ENCODE results near the gene KIRREL3. TPM values are rescaled to one million over a fixed set of nuclear protein-coding genes. Genes with fewer than 3 reads are reported as not detected.

KIRREL3 gene
- total RNA-seq, 4 donors from 2014 or later = 0.82 to 15.7 (median 1.4) TPM; not detected in 1

DNA sequence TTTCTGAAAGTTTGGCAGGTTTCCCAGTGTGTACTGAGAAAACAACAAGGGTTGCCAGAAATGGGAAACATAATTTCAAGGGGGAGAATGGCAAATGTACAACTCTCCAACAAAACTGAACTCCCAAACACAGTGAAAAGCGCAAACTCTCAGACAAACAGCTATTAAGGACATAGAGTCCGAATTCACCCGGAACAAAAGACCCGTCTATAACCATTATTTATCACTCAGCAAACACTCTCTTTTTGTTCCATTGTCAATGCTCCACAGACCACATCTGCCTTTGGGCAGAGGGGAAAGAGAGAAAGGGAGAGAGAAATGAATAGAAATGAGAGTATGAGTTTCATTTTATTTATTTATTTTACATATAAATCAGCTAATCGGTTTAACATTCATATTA, 21.7 kb downstream of the KIRREL3 start:
- H3K4me3 ChIP-seq = no peak overlapping the region
- intact Hi-C loops (cut with DNase I; ENCODE audit: low total_unique reads) = no loop called here
- no peaks in the 10 kb centered on the region for H3K9me3 ChIP-seq
- no peaks in the 10 kb centered on the region for H3K36me3 ChIP-seq
- H3K4me1 ChIP-seq = no peaks in the 10 kb centered on the region
- no peak for TF ChIP-seq POLR2A (IDR thresholded peaks at IDR 0.05)
- no peak for TF ChIP-seq EP300 (IDR thresholded peaks at IDR 0.05; ENCODE audit: low read depth)
- TF ChIP-seq POLR2AphosphoS5 (IDR thresholded peaks at IDR 0.05) = no peak
- TF ChIP-seq CTCF (IDR thresholded peaks at IDR 0.05) = no peak
- no peak overlapping the region for H3K27ac ChIP-seq
- DNase-seq = no peak
- 43 to 58% methylated on average over 5 of the region's 5 CpGs for WGBS, 2 donors (ENCODE audit: low coverage in 1 of 2)
- H3K27me3 ChIP-seq = peaks cover 9% of the 10 kb centered on the region
- in situ Hi-C loops (cut with MboI; ENCODE audit: low pct_ligation_motif_present in 1 of 4, low pct_unique_long_range_greater_than_20kb in 1 of 4, low sequenced_read_pairs in 3 of 4) = loop anchor here in 2 of 4 donors (25.0 kb wide), 2 partner anchors 267 to 542 kb away; no protein-coding TSS in a partner anchor

- Histone ChIP-seq H3K27me3 (peaks cover 9% of the 10 kb centered on the region), H3K36me3 (no peaks in the 10 kb centered on the region), H3K9me3 (no peaks in the 10 kb centered on the region), H3K4me1 (no peaks in the 10 kb centered on the region), H3K27ac (no peak overlapping the region), H3K4me3 (no peak overlapping the region)
- in situ Hi-C loops (cut with MboI; ENCODE audit: low pct_ligation_motif_present in 1 of 4, low pct_unique_long_range_greater_than_20kb in 1 of 4, low sequenced_read_pairs in 3 of 4) = loop anchor here in 2 of 4 donors (25.0 kb wide), 2 partner anchors 266 to 541 kb away; no protein-coding TSS in a partner anchor
- WGBS, 2 donors (ENCODE audit: low coverage in 1 of 2) = 71 to 86% methylated on average over 2 to 3 of the region's 3 CpGs
- TF ChIP-seq EP300 (IDR thresholded peaks at IDR 0.05; ENCODE audit: low read depth) (no peak), CTCF (IDR thresholded peaks at IDR 0.05) (no peak), POLR2AphosphoS5 (IDR thresholded peaks at IDR 0.05) (no peak), POLR2A (IDR thresholded peaks at IDR 0.05) (no peak)
- intact Hi-C loops (cut with DNase I; ENCODE audit: low total_unique reads) = no loop called here
- no peak for DNase-seq
These were observed 22.4 kb downstream of the KIRREL3 start for GRCh38 chr11:126978165-126978564.

GRCh38 chr11:126973051-126973450, 27.5 kb downstream of the KIRREL3 start:
- no peak for TF ChIP-seq POLR2A (IDR thresholded peaks at IDR 0.05)
- TF ChIP-seq POLR2AphosphoS5 (IDR thresholded peaks at IDR 0.05) = no peak
- TF ChIP-seq EP300 (IDR thresholded peaks at IDR 0.05; ENCODE audit: low read depth) = no peak
- no peak for TF ChIP-seq CTCF (IDR thresholded peaks at IDR 0.05)
- intact Hi-C loops (cut with DNase I; ENCODE audit: low total_unique reads) = no loop called here
- DNase-seq = no peak
- in situ Hi-C loops (cut with MboI; ENCODE audit: low pct_ligation_motif_present in 1 of 4, low pct_unique_long_range_greater_than_20kb in 1 of 4, low sequenced_read_pairs in 3 of 4) = no loop called here
- no peak overlapping the region for H3K4me3 ChIP-seq
- no peak overlapping the region for H3K27ac ChIP-seq
- WGBS, 2 donors (ENCODE audit: low coverage in 1 of 2) = 79 to 94% methylated on average over 2 of the region's 2 CpGs
- peaks cover 11% of the 10 kb centered on the region for H3K27me3 ChIP-seq
- H3K9me3 ChIP-seq = peaks cover 0 to 6% of the 10 kb centered on the region in 2 donors
- H3K4me1 ChIP-seq = peaks cover 0 to 5% (median 2%) of the 10 kb centered on the region in 4 donors
- H3K36me3 ChIP-seq = no peaks in the 10 kb centered on the region

- in situ Hi-C loops (cut with MboI; ENCODE audit: low pct_ligation_motif_present in 1 of 4, low pct_unique_long_range_greater_than_20kb in 1 of 4, low sequenced_read_pairs in 3 of 4) = no loop called here
- no peak for TF ChIP-seq POLR2AphosphoS5 (IDR thresholded peaks at IDR 0.05)
- TF ChIP-seq EP300 (IDR thresholded peaks at IDR 0.05; ENCODE audit: low read depth) = no peak
- TF ChIP-seq CTCF (IDR thresholded peaks at IDR 0.05) = no peak
- no peak for TF ChIP-seq POLR2A (IDR thresholded peaks at IDR 0.05)
- intact Hi-C loops (cut with DNase I; ENCODE audit: low total_unique reads) = no loop called here
These were observed 29.3 kb downstream of the KIRREL3 start for GRCh38 chr11:126971305-126971704.

More at GRCh38 chr11:126971305-126971704, 29.3 kb downstream of the KIRREL3 start:
- Histone ChIP-seq H3K4me3 (no peak overlapping the region), H3K27ac (no peak overlapping the region), H3K27me3 (peaks cover 8% of the 10 kb centered on the region), H3K4me1 (peaks cover 0 to 5% (median 2%) of the 10 kb centered on the region in 4 donors), H3K9me3 (peaks cover 0 to 6% of the 10 kb centered on the region in 2 donors), H3K36me3 (no peaks in the 10 kb centered on the region)
- 32 to 55% methylated on average over 4 to 5 of the region's 5 CpGs for WGBS, 2 donors (ENCODE audit: low coverage in 1 of 2)
- DNase-seq = no peak
